CD8-positive, alpha-beta memory T cell (primary cell): ENCODE data around the gene AOAH. TPM values are rescaled to one million over a fixed set of nuclear protein-coding genes. Genes with fewer than 3 reads are reported as not detected.

ENCODE experiments used
- CTCF ChIA-PET: fragments of 350-600 bp; sonication (Branson Sonifier 250); formaldehyde crosslinking; loops from one replicate; lab custom pipeline; 2021; ENCODE audit warnings: antibody characterized with exemption; lab: Charles Lee
- POLR2A ChIA-PET: fragments of 350-600 bp; sonication (Branson Sonifier 250); formaldehyde crosslinking; loops from one replicate; lab custom pipeline; 2021; ENCODE audit warnings: antibody characterized with exemption; lab: Charles Lee
- DNase-seq, 5 donors: peaks; one replicate each; pipeline versions ENCODE4 v3.0.0 to v3.0.0-alpha.2; 2020 to 2022; ENCODE audit warnings: mixed read lengths in 1 of 5
- H3K27ac ChIP-seq: one replicate; pipeline ENCODE4 v1.7.0; 2013; ENCODE audit warnings: low read depth, mild to moderate bottlenecking, low read length, moderate library complexity
- H3K27me3 ChIP-seq: 2 replicates; pipeline ENCODE4 v1.7.0; 2013; ENCODE audit warnings: low read length, mild to moderate bottlenecking; ENCODE audit not compliant: insufficient read depth, poor library complexity, severe bottlenecking
- H3K36me3 ChIP-seq: 2 replicates; pipeline ENCODE4 v1.7.0; 2013; ENCODE audit warnings: mild to moderate bottlenecking, low read length, moderate library complexity; ENCODE audit not compliant: insufficient read depth
- H3K4me1 ChIP-seq: 2 replicates; pipeline ENCODE4 v1.7.0; 2013; ENCODE audit warnings: mild to moderate bottlenecking, low read length, moderate library complexity; ENCODE audit not compliant: insufficient read depth
- H3K4me3 ChIP-seq: 2 replicates; pipeline ENCODE4 v1.7.0; 2013; ENCODE audit warnings: mild to moderate bottlenecking, low read length
- H3K9me3 ChIP-seq: 2 replicates; pipeline ENCODE4 v1.7.0; 2013; ENCODE audit warnings: mild to moderate bottlenecking, low read length
- H3K27ac Mint-ChIP-seq, 8 donors: one replicate each; pipeline ENCODE4 v1.8.0; 2020 to 2021; ENCODE audit warnings: mixed read lengths in 8 of 8, mild to moderate bottlenecking in 6 of 8, inconsistent platforms in 3 of 8, moderate library complexity in 3 of 8
- H3K27me3 Mint-ChIP-seq, 2 donors: one replicate each; pipeline ENCODE4 v1.8.0; 2020 to 2021; ENCODE audit warnings: mixed read lengths in 2 of 2, mild to moderate bottlenecking in 1 of 2, moderate library complexity in 1 of 2
- H3K36me3 Mint-ChIP-seq, 3 donors: one replicate each; pipeline ENCODE4 v1.8.0; 2020 to 2021; ENCODE audit warnings: mixed read lengths in 3 of 3, inconsistent platforms in 1 of 3, mild to moderate bottlenecking in 1 of 3
- H3K4me1 Mint-ChIP-seq, 3 donors: one replicate each; pipeline ENCODE4 v1.8.0; 2020 to 2021; ENCODE audit warnings: mixed read lengths in 3 of 3, inconsistent platforms in 1 of 3, mild to moderate bottlenecking in 1 of 3
- H3K4me3 Mint-ChIP-seq, 7 donors: one replicate each; pipeline ENCODE4 v1.8.0; 2020 to 2021; ENCODE audit warnings: mixed read lengths in 7 of 7, mild to moderate bottlenecking in 6 of 7, moderate library complexity in 4 of 7, inconsistent platforms in 2 of 7
- H3K9me3 Mint-ChIP-seq, 5 donors: one replicate each; pipeline ENCODE4 v1.8.0; 2020 to 2022; ENCODE audit warnings: mixed read lengths in 5 of 5, mild to moderate bottlenecking in 3 of 5, moderate library complexity in 2 of 5, inconsistent platforms in 1 of 5
- polyA plus RNA-seq: library from polyadenylated mRNA; unstranded; fragments of 300-500 nt; fragmentation: Illumina TruSeq; gene quantifications from one replicate; pipeline ENCODE4 v1.2.3, GENCODE V29; 2021
- total RNA-seq, 2 experiments: library from RNA; stranded (reverse); gene quantifications; one replicate each; pipeline ENCODE4 v1.2.3, GENCODE V29; 2021

AOAH gene
- total and polyA plus RNA-seq, 3 experiments from 2014 or later = 25.0 to 59.2 (median 26.4) TPM

GRCh38 chr7:36533717-36534116 lies 190.6 kb downstream of the AOAH start:
- ChIA-PET POLR2A (no interaction called here), CTCF (no interaction called here)
- no peaks in the 10 kb centered on the region for H3K4me1 Mint-ChIP-seq
- H3K9me3 ChIP-seq = no peaks in the 10 kb centered on the region
- no peak overlapping the region for H3K27ac ChIP-seq
- H3K36me3 ChIP-seq = no peaks in the 10 kb centered on the region
- H3K4me3 ChIP-seq = no peak overlapping the region
- H3K36me3 Mint-ChIP-seq = peaks cover under 1 to 33% (median 6%) of the 10 kb centered on the region in 3 donors
- peaks cover 0 to 3% (median 0%) of the 10 kb centered on the region in 5 donors for H3K9me3 Mint-ChIP-seq
- no peaks in the 10 kb centered on the region for H3K27me3 Mint-ChIP-seq
- no peak overlapping the region for H3K4me3 Mint-ChIP-seq
- no peak for DNase-seq
- H3K4me1 ChIP-seq = no peaks in the 10 kb centered on the region
- no peaks in the 10 kb centered on the region for H3K27me3 ChIP-seq
- H3K27ac Mint-ChIP-seq = no peak overlapping the region

DNA sequence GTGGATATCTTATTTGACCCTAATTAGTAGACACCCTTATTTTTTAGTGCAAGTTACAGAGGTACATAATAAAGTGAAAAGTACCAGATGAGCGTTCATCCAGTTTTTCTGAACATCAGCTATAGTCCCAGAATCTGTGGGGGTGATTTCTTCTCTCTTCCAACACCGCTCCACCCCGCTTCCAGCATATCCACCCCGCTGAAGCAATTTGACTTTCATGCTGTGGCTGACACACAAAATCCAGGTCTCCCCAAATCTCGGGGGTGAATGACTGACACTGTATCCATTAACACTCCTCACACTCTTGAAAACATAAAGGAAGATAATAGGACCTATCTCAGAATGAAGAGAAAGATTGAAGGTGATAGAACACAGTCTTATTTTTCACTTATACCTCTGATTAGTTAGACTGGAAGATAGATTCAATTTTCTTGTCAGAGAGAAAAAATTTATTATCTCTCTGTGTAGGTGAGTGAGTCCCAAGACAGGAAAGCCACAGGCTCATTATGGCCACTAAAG lies 191.3 kb downstream of the AOAH start:
- Mint-ChIP-seq H3K27ac (peak overlapping the region in 2 of 8 donors; percentile 26 to 80), H3K9me3 (peaks cover 0 to 3% (median 0%) of the 10 kb centered on the region in 5 donors), H3K27me3 (no peaks in the 10 kb centered on the region), H3K36me3 (peaks cover 0 to 29% (median 2%) of the 10 kb centered on the region in 3 donors), H3K4me1 (peaks cover 0 to 2% (median 1%) of the 10 kb centered on the region in 3 donors), H3K4me3 (no peak overlapping the region)
- no peak for DNase-seq
- Histone ChIP-seq H3K27ac (no peak overlapping the region), H3K36me3 (no peaks in the 10 kb centered on the region), H3K4me1 (no peaks in the 10 kb centered on the region), H3K27me3 (no peaks in the 10 kb centered on the region), H3K9me3 (no peaks in the 10 kb centered on the region), H3K4me3 (no peak overlapping the region)
- POLR2A ChIA-PET = no interaction called here
- CTCF ChIA-PET = no interaction called here

DNA sequence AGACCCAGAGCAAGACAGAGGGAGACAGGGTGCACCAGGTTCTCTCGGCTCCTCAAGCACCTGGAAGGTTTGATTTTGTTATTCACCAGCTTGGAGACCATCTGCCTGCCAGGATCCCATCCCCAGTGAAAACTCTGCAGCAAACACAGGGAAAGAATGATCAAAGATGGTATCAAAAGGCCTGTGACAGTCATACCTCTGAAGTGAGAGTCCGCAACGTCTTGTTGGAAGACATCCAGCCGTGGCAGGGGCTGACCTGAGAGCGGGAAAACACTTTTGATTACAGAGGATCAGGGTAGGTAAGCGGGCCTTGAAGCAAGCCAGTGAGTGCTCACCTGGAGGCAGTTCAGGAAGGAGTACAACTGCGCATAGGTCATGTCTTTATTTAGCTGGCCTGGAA lies 192.3 kb downstream of the AOAH start:
- Histone ChIP-seq H3K9me3 (no peaks in the 10 kb centered on the region), H3K4me1 (no peaks in the 10 kb centered on the region), H3K27me3 (no peaks in the 10 kb centered on the region), H3K27ac (no peak overlapping the region), H3K36me3 (no peaks in the 10 kb centered on the region), H3K4me3 (no peak overlapping the region)
- H3K36me3 Mint-ChIP-seq = peaks cover 0 to 30% (median 1%) of the 10 kb centered on the region in 3 donors
- no peak for DNase-seq
- ChIA-PET CTCF (no interaction called here), POLR2A (no interaction called here)
- H3K27ac Mint-ChIP-seq = peak overlapping the region in 4 of 8 donors; percentile 11 to 78 (median 70)
- no peaks in the 10 kb centered on the region for H3K27me3 Mint-ChIP-seq
- no peak overlapping the region for H3K4me3 Mint-ChIP-seq
- H3K4me1 Mint-ChIP-seq = peaks cover 3 to 12% (median 8%) of the 10 kb centered on the region in 3 donors
- no peaks in the 10 kb centered on the region for H3K9me3 Mint-ChIP-seq

- H3K4me1 ChIP-seq = no peaks in the 10 kb centered on the region
- Mint-ChIP-seq H3K36me3 (peaks cover 0 to 33% (median 1%) of the 10 kb centered on the region in 3 donors), H3K4me1 (peaks cover 3 to 12% (median 12%) of the 10 kb centered on the region in 3 donors), H3K27me3 (no peaks in the 10 kb centered on the region), H3K27ac (peak overlapping the region in 2 of 8 donors; percentile 52 to 68), H3K4me3 (no peak overlapping the region), H3K9me3 (no peaks in the 10 kb centered on the region)
- H3K27ac ChIP-seq = no peak overlapping the region
- H3K27me3 ChIP-seq = no peaks in the 10 kb centered on the region
- no peaks in the 10 kb centered on the region for H3K36me3 ChIP-seq
- H3K9me3 ChIP-seq = no peaks in the 10 kb centered on the region
- no peak for DNase-seq
- no peak overlapping the region for H3K4me3 ChIP-seq
- CTCF ChIA-PET = no interaction called here
- POLR2A ChIA-PET = no interaction called here
Observed at GRCh38 chr7:36530456-36530855, 193.8 kb downstream of the AOAH start.

DNA sequence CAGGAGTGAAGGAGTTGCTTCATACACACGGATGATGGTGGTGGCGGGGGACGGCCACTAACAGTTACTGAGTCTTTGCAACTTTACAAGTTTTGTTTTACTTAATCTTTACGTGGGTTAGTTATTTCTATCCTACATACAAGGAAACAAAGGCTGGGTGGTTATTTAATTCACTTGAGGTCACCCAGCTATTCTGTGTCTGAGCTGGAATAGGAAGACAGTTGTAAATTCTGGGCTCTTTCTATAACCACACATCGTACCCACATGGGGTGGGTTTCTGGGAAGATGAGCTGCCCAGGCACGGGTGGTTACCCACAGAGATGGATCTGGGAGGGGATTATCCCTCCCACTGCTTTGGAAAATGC lies 196.8 kb downstream of the AOAH start:
- Histone ChIP-seq H3K4me3 (no peak overlapping the region), H3K27ac (no peak overlapping the region), H3K27me3 (no peaks in the 10 kb centered on the region), H3K36me3 (no peaks in the 10 kb centered on the region), H3K9me3 (no peaks in the 10 kb centered on the region), H3K4me1 (no peaks in the 10 kb centered on the region)
- peaks cover 0 to 44% (median 1%) of the 10 kb centered on the region in 3 donors for H3K36me3 Mint-ChIP-seq
- peaks cover 3 to 12% (median 12%) of the 10 kb centered on the region in 3 donors for H3K4me1 Mint-ChIP-seq
- no peaks in the 10 kb centered on the region for H3K27me3 Mint-ChIP-seq
- H3K4me3 Mint-ChIP-seq = no peak overlapping the region
- peak overlapping the region in 6 of 8 donors; percentile 15 to 86 (median 68) for H3K27ac Mint-ChIP-seq
- H3K9me3 Mint-ChIP-seq = no peaks in the 10 kb centered on the region
- no peak for DNase-seq
- CTCF ChIA-PET = interaction anchor here (1.1 to 1.2 kb wide), 3 partner anchors 40 to 673 kb away, joined by 3 read pairs; no protein-coding TSS in a partner anchor
- POLR2A ChIA-PET = no interaction called here

- H3K4me1 ChIP-seq = no peaks in the 10 kb centered on the region
- Mint-ChIP-seq H3K4me1 (peaks cover 3 to 12% (median 12%) of the 10 kb centered on the region in 3 donors), H3K27me3 (no peaks in the 10 kb centered on the region), H3K4me3 (no peak overlapping the region), H3K36me3 (peaks cover 0 to 46% (median 1%) of the 10 kb centered on the region in 3 donors), H3K27ac (peak overlapping the region in 7 of 8 donors; percentile 1 to 86 (median 62)), H3K9me3 (no peaks in the 10 kb centered on the region)
- H3K27me3 ChIP-seq = no peaks in the 10 kb centered on the region
- H3K4me3 ChIP-seq = no peak overlapping the region
- H3K9me3 ChIP-seq = no peaks in the 10 kb centered on the region
- no peak for DNase-seq
- H3K36me3 ChIP-seq = no peaks in the 10 kb centered on the region
- POLR2A ChIA-PET = no interaction called here
- CTCF ChIA-PET = no interaction called here
- H3K27ac ChIP-seq = no peak overlapping the region
Observed at GRCh38 chr7:36526863-36527548, 197.3 kb downstream of the AOAH start.

GRCh38 chr7:36523371-36524101 lies 200.8 kb downstream of the AOAH start:
- H3K36me3 Mint-ChIP-seq = peaks cover 0 to 52% (median 10%) of the 10 kb centered on the region in 3 donors
- H3K27ac Mint-ChIP-seq = peak overlapping the region in 5 of 8 donors; percentile 11 to 63 (median 52)
- H3K4me3 Mint-ChIP-seq = no peak overlapping the region
- Histone ChIP-seq H3K27ac (no peak overlapping the region), H3K27me3 (no peaks in the 10 kb centered on the region), H3K4me1 (no peaks in the 10 kb centered on the region), H3K9me3 (no peaks in the 10 kb centered on the region), H3K36me3 (no peaks in the 10 kb centered on the region), H3K4me3 (no peak overlapping the region)
- ChIA-PET POLR2A (no interaction called here), CTCF (no interaction called here)
- DNase-seq = no peak
- no peaks in the 10 kb centered on the region for H3K27me3 Mint-ChIP-seq
- H3K9me3 Mint-ChIP-seq = peaks cover 0 to 2% (median 0%) of the 10 kb centered on the region in 5 donors
- peaks cover 7 to 12% (median 12%) of the 10 kb centered on the region in 3 donors for H3K4me1 Mint-ChIP-seq
